SK-N-SH treated with all-trans-retinoic acid at 6 μM for 48 hours (cell line): Measurements from ENCODE around the gene CSRP2.

Experiments
- ATAC-seq: fragments of 200-7000 bp; cut with Tn5 transposase; 3 replicates; pipeline ENCODE4 v1.9.1; 2020; ENCODE audit warnings: mild to moderate bottlenecking, moderate library complexity
- ARNTL ChIP-seq: fragments of 450-650 bp; formaldehyde crosslinking; IDR thresholded peaks from 2 replicates; pipeline ENCODE4 v1.5.0; 2020; ENCODE audit warnings: low read depth, mild to moderate bottlenecking, moderate library complexity, borderline replicate concordance
- BACH2 ChIP-seq: fragments of 250-450 bp; sonication (Bioruptor Pico); IDR thresholded peaks from 2 replicates; pipeline ENCODE4 v1.9.0; 2021; ENCODE audit warnings: mild to moderate bottlenecking, borderline replicate concordance
- CSDC2 ChIP-seq: fragments of 250-450 bp; sonication (Bioruptor Pico); IDR thresholded peaks from 2 replicates; pipeline ENCODE4 v1.5.0; 2020; ENCODE audit warnings: mild to moderate bottlenecking, moderate library complexity
- GLIS3 ChIP-seq: fragments of 250-450 bp; sonication (Bioruptor Pico); IDR thresholded peaks from 2 replicates; pipeline ENCODE4 v1.5.0; 2020; ENCODE audit warnings: mild to moderate bottlenecking, moderate library complexity
- ISL1 ChIP-seq: fragments of 250-450 bp; sonication (Bioruptor Pico); IDR thresholded peaks from 2 replicates; pipeline ENCODE4 v2.1.2; 2022; ENCODE audit warnings: mild to moderate bottlenecking, moderate library complexity
- OSR1 ChIP-seq: fragments of 250-450 bp; sonication (Bioruptor Pico); IDR thresholded peaks from 2 replicates; pipeline ENCODE4 v1.8.0; 2022; ENCODE audit warnings: moderate library complexity, mild to moderate bottlenecking, inconsistent platforms
- PPARA ChIP-seq: fragments of 250-450 bp; sonication (Bioruptor Pico); IDR thresholded peaks from 2 replicates; pipeline ENCODE4 v1.5.0; 2020; ENCODE audit warnings: mild to moderate bottlenecking, borderline replicate concordance
- RARB ChIP-seq: fragments of 250-450 bp; sonication (Bioruptor Pico); IDR thresholded peaks from 2 replicates; pipeline ENCODE4 v1.8.0; 2021; ENCODE audit warnings: mild to moderate bottlenecking, moderate library complexity
- SNAI2 ChIP-seq: fragments of 250-450 bp; sonication (Bioruptor Pico); IDR thresholded peaks from 2 replicates; pipeline ENCODE4 v1.5.0; 2020; ENCODE audit warnings: mild to moderate bottlenecking, moderate library complexity
- ZC3H10 ChIP-seq: fragments of 250-450 bp; sonication (Bioruptor Pico); IDR thresholded peaks from 2 replicates; pipeline ENCODE4 v1.5.1; 2021; ENCODE audit warnings: mild to moderate bottlenecking, moderate library complexity
- ZFP3 ChIP-seq: fragments of 250-450 bp; sonication (Bioruptor Pico); IDR thresholded peaks from 2 replicates; pipeline ENCODE4 v1.5.0; 2020; ENCODE audit warnings: mild to moderate bottlenecking, moderate library complexity
- ZNF565 ChIP-seq: fragments of 450-650 bp; formaldehyde crosslinking; conservative IDR thresholded peaks from 2 replicates; pipeline ENCODE4 v1.5.0; 2020; ENCODE audit warnings: low read depth, mild to moderate bottlenecking, moderate library complexity
- ZNF70 ChIP-seq: fragments of 450-650 bp; formaldehyde crosslinking; IDR thresholded peaks from 2 replicates; pipeline ENCODE4 v1.5.0; 2020; ENCODE audit warnings: mild to moderate bottlenecking, moderate library complexity
- ZNF8 ChIP-seq: fragments of 450-650 bp; formaldehyde crosslinking; IDR thresholded peaks from 2 replicates; pipeline ENCODE4 v1.5.0; 2020; ENCODE audit warnings: mild to moderate bottlenecking, moderate library complexity
- TF ChIP-seq, protein P1 (sequence below): fragments of 250-450 bp; sonication (Bioruptor Pico); IDR thresholded peaks from 2 replicates; pipeline ENCODE4 v1.5.1; 2021; ENCODE audit warnings: mild to moderate bottlenecking, moderate library complexity
- TF ChIP-seq, protein P2 (sequence below): fragments of 250-450 bp; sonication (Bioruptor Pico); IDR thresholded peaks from 2 replicates; pipeline ENCODE4 v1.5.0; 2020; ENCODE audit warnings: mild to moderate bottlenecking, moderate library complexity
- TF ChIP-seq, protein P3 (sequence below): fragments of 250-450 bp; sonication (Bioruptor Pico); IDR thresholded peaks from 2 replicates; pipeline ENCODE4 v1.8.0; 2021; ENCODE audit warnings: low read depth, mild to moderate bottlenecking, moderate library complexity, borderline replicate concordance
- TF ChIP-seq, protein P4 (sequence below): fragments of 250-450 bp; sonication (Bioruptor Pico); IDR thresholded peaks from 2 replicates; pipeline ENCODE4 v1.5.1; 2020; ENCODE audit warnings: low read depth, mild to moderate bottlenecking, moderate library complexity
- TF ChIP-seq, protein P5 (sequence below): fragments of 250-450 bp; sonication (Bioruptor Pico); IDR thresholded peaks from 2 replicates; pipeline ENCODE4 v1.8.0; 2020; ENCODE audit warnings: mild to moderate bottlenecking, moderate library complexity, borderline replicate concordance

CSRP2 gene

DNA sequence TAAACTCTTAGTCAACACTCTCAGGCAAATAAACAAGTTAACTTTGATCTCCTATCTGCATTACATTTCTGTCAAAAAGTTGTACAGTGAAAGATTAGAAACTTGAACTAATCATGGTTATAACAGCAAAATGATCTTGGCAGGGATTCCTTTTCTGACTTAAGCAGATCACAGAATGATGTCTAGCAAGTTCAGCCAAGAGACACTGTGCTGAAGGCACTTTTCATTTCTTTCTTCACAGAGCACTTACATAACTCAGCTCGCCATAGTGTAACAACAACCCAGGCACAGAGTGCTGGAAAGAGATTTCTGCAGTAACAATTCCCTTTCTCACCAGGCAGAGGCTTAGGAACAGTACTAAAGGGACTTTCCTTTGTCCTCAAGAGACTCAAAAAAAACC is 19.6 kb upstream of the CSRP2 start (continued):
- TF ChIP-seq OSR1 (CRISPR knock-in tag): no peak

DNA sequence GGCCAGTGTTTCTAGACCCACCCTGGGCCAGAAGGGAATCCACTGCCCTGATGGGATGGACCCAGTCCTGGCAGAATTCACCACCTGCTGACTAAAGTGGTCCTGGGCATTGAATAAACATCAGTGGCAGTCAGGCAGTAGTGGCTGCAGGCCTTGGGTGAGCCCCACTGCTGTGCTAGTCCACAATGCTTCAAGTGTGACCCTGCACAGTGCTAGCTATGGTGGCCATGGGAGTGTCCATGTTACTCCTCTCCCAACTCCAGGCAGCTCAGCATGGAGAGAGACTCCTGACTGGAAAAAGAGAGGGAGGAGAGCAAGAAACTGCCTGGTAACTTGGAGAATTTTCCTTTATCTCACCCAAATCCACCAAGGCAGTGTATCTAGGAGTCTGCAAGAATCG is 17.5 kb upstream of the CSRP2 start:
- ATAC-seq: no peak
- no peak for TF ChIP-seq RARB (CRISPR knock-in tag)
- TF ChIP-seq OSR1 (CRISPR knock-in tag): no peak
- TF ChIP-seq ZNF70: no peak
- TF ChIP-seq ZNF8: no peak
- TF ChIP-seq, protein P1, sequence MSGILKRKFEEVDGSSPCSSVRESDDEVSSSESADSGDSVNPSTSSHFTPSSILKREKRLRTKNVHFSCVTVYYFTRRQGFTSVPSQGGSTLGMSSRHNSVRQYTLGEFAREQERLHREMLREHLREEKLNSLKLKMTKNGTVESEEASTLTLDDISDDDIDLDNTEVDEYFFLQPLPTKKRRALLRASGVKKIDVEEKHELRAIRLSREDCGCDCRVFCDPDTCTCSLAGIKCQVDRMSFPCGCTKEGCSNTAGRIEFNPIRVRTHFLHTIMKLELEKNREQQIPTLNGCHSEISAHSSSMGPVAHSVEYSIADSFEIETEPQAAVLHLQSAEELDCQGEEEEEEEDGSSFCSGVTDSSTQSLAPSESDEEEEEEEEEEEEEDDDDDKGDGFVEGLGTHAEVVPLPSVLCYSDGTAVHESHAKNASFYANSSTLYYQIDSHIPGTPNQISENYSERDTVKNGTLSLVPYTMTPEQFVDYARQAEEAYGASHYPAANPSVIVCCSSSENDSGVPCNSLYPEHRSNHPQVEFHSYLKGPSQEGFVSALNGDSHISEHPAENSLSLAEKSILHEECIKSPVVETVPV (CRISPR knock-in tag): no peak
- TF ChIP-seq, protein P2, sequence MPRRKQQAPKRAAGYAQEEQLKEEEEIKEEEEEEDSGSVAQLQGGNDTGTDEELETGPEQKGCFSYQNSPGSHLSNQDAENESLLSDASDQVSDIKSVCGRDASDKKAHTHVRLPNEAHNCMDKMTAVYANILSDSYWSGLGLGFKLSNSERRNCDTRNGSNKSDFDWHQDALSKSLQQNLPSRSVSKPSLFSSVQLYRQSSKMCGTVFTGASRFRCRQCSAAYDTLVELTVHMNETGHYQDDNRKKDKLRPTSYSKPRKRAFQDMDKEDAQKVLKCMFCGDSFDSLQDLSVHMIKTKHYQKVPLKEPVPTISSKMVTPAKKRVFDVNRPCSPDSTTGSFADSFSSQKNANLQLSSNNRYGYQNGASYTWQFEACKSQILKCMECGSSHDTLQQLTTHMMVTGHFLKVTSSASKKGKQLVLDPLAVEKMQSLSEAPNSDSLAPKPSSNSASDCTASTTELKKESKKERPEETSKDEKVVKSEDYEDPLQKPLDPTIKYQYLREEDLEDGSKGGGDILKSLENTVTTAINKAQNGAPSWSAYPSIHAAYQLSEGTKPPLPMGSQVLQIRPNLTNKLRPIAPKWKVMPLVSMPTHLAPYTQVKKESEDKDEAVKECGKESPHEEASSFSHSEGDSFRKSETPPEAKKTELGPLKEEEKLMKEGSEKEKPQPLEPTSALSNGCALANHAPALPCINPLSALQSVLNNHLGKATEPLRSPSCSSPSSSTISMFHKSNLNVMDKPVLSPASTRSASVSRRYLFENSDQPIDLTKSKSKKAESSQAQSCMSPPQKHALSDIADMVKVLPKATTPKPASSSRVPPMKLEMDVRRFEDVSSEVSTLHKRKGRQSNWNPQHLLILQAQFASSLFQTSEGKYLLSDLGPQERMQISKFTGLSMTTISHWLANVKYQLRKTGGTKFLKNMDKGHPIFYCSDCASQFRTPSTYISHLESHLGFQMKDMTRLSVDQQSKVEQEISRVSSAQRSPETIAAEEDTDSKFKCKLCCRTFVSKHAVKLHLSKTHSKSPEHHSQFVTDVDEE (CRISPR knock-in tag): no peak

DNA sequence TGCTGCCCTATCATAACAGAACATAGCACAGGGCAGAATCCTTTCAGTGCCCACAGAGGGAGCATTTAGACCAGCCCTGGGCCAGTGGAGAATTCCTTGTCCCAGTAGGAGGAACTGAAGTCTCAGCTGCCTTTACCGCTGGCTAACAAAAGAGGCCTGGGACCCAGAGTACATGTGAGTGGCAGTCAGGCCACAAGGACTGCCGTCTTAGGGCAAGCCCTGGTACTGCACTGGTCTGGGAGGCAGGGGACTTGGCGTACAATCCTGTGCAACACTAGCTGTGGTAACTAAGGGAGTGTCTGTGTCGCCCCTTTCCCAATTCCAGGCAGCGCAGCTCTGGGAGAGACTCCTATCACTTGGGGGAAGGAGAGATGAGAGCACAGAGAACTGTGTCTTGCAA is 17.0 kb upstream of the CSRP2 start:
- ATAC-seq: no peak

More for the DNA sequence above, 17.0 kb upstream of the CSRP2 start:
- TF ChIP-seq ZNF565 (no peak), ZFP3 (CRISPR knock-in tag) (no peak), GLIS3 (CRISPR knock-in tag) (no peak), PPARA (CRISPR knock-in tag) (no peak), ZNF8 (no peak), SNAI2 (CRISPR knock-in tag) (no peak), OSR1 (CRISPR knock-in tag) (no peak), ARNTL (no peak), CSDC2 (CRISPR knock-in tag) (no peak), ZC3H10 (CRISPR knock-in tag) (no peak), ISL1 (CRISPR knock-in tag) (no peak), BACH2 (CRISPR knock-in tag) (no peak), RARB (CRISPR knock-in tag) (no peak)
- TF ChIP-seq, protein P3, sequence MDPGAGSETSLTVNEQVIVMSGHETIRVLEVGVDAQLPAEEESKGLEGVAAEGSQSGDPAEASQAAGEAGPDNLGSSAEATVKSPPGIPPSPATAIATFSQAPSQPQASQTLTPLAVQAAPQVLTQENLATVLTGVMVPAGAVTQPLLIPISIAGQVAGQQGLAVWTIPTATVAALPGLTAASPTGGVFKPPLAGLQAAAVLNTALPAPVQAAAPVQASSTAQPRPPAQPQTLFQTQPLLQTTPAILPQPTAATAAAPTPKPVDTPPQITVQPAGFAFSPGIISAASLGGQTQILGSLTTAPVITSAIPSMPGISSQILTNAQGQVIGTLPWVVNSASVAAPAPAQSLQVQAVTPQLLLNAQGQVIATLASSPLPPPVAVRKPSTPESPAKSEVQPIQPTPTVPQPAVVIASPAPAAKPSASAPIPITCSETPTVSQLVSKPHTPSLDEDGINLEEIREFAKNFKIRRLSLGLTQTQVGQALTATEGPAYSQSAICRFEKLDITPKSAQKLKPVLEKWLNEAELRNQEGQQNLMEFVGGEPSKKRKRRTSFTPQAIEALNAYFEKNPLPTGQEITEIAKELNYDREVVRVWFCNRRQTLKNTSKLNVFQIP (CRISPR knock-in tag): no peak
- TF ChIP-seq, protein P4, sequence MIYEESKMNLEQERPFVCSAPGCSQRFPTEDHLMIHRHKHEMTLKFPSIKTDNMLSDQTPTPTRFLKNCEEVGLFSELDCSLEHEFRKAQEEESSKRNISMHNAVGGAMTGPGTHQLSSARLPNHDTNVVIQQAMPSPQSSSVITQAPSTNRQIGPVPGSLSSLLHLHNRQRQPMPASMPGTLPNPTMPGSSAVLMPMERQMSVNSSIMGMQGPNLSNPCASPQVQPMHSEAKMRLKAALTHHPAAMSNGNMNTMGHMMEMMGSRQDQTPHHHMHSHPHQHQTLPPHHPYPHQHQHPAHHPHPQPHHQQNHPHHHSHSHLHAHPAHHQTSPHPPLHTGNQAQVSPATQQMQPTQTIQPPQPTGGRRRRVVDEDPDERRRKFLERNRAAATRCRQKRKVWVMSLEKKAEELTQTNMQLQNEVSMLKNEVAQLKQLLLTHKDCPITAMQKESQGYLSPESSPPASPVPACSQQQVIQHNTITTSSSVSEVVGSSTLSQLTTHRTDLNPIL (CRISPR knock-in tag): no peak
- TF ChIP-seq, protein P2 (CRISPR knock-in tag): no peak
- TF ChIP-seq, protein P5, sequence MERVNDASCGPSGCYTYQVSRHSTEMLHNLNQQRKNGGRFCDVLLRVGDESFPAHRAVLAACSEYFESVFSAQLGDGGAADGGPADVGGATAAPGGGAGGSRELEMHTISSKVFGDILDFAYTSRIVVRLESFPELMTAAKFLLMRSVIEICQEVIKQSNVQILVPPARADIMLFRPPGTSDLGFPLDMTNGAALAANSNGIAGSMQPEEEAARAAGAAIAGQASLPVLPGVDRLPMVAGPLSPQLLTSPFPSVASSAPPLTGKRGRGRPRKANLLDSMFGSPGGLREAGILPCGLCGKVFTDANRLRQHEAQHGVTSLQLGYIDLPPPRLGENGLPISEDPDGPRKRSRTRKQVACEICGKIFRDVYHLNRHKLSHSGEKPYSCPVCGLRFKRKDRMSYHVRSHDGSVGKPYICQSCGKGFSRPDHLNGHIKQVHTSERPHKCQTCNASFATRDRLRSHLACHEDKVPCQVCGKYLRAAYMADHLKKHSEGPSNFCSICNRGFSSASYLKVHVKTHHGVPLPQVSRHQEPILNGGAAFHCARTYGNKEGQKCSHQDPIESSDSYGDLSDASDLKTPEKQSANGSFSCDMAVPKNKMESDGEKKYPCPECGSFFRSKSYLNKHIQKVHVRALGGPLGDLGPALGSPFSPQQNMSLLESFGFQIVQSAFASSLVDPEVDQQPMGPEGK (CRISPR knock-in tag): no peak
